Ishikawa (cell line): ENCODE results near the gene ANGPTL5.

Source experiments
- CEBPB ChIP-seq: IDR thresholded peaks from 2 replicates; pipeline ENCODE4 v1.6.1; 2012
- CREB1 ChIP-seq: IDR thresholded peaks from 2 replicates; pipeline ENCODE4 v1.6.1; 2012; ENCODE audit warnings: low read depth
- EGR1 ChIP-seq: IDR thresholded peaks from 2 replicates; pipeline ENCODE4 v1.6.1; 2012
- EP300 ChIP-seq: IDR thresholded peaks from 2 replicates; pipeline ENCODE4 v1.6.1; 2012; ENCODE audit warnings: borderline replicate concordance
- FOXM1 ChIP-seq: IDR thresholded peaks from 2 replicates; pipeline ENCODE4 v1.6.1; 2012; ENCODE audit warnings: low read depth, borderline replicate concordance
- NFIC ChIP-seq: IDR thresholded peaks from 2 replicates; pipeline ENCODE4 v1.6.1; 2012
- RAD21 ChIP-seq: IDR thresholded peaks from 2 replicates; pipeline ENCODE4 v1.6.1; 2012; ENCODE audit warnings: low read depth
- TAF1 ChIP-seq: IDR thresholded peaks from 2 replicates; pipeline ENCODE4 v1.6.1; 2012; ENCODE audit warnings: low read depth, mild to moderate bottlenecking
- TCF12 ChIP-seq: IDR thresholded peaks from 2 replicates; pipeline ENCODE4 v1.6.1; 2012; ENCODE audit warnings: low read depth
- TEAD4 ChIP-seq: IDR thresholded peaks from 2 replicates; pipeline ENCODE4 v1.6.1; 2012
- YY1 ChIP-seq: IDR thresholded peaks from 2 replicates; pipeline ENCODE4 v1.6.1; 2012; ENCODE audit warnings: low read depth
- ZBTB7A ChIP-seq: IDR thresholded peaks from 2 replicates; pipeline ENCODE4 v1.6.1; 2012; ENCODE audit warnings: low read depth
- TF ChIP-seq, protein P1 (sequence below): IDR thresholded peaks from 2 replicates; pipeline ENCODE4 v1.6.1; 2012
- TF ChIP-seq, protein P2 (sequence below): IDR thresholded peaks from 2 replicates; pipeline ENCODE4 v1.6.1; 2012; ENCODE audit warnings: low read depth, mild to moderate bottlenecking
- TF ChIP-seq, protein P3 (sequence below): IDR thresholded peaks from 2 replicates; pipeline ENCODE4 v1.6.1; 2012

ANGPTL5 gene

DNA sequence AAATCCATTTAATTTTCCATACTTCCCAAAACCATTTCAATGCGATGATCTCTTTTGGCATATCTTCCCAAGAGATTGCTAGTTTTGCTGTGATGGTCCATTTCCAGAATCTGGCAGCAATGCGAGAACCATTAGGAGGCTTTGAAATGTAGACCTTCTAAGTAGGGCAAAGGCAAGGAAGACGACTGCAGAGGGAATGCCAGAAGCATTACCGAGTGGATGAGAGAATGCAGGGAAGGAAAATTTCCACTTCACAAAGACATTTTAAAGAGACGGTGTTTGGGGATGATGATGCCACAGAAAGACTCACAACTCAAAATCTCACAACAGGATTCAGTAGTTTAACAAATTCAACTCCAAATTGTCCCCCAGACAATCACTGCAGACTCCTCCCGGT is 2.0 kb downstream of the ANGPTL5 start:
- no peak for TF ChIP-seq EP300
- no peak for TF ChIP-seq YY1
- TF ChIP-seq EGR1, result no peak
- no peak for TF ChIP-seq FOXM1
- TF ChIP-seq TEAD4, result no peak
- TF ChIP-seq CREB1, result no peak

DNA sequence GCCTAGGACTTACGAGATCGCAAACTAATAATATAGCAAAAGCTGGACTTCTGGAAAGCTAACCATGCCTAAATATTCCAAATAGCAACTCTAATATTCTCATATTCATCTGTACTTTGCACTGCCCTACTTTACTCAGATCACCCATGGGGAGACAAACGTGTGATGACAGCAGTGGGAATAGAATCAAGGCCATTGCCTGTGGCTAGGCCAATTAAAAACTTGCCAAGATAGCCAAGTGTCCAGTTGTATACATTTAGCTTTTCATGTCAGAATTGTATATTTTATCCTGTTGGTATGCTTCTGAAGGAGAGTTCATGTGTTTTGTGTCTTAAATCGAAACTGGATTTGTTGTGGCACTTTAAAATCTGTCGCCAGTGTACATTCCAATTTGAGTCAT is 2.7 kb downstream of the ANGPTL5 start:
- no peak for TF ChIP-seq YY1
- no peak for TF ChIP-seq ZBTB7A
- TF ChIP-seq TCF12, result no peak
- TF ChIP-seq, protein P1, sequence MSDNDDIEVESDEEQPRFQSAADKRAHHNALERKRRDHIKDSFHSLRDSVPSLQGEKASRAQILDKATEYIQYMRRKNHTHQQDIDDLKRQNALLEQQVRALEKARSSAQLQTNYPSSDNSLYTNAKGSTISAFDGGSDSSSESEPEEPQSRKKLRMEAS, result no peak
- TF ChIP-seq TAF1, result no peak
- no peak for TF ChIP-seq RAD21
- no peak for TF ChIP-seq FOXM1
- TF ChIP-seq CREB1, result no peak
- no peak for TF ChIP-seq NFIC
- no peak for TF ChIP-seq TEAD4
- no peak for TF ChIP-seq EP300
- TF ChIP-seq, protein P2, sequence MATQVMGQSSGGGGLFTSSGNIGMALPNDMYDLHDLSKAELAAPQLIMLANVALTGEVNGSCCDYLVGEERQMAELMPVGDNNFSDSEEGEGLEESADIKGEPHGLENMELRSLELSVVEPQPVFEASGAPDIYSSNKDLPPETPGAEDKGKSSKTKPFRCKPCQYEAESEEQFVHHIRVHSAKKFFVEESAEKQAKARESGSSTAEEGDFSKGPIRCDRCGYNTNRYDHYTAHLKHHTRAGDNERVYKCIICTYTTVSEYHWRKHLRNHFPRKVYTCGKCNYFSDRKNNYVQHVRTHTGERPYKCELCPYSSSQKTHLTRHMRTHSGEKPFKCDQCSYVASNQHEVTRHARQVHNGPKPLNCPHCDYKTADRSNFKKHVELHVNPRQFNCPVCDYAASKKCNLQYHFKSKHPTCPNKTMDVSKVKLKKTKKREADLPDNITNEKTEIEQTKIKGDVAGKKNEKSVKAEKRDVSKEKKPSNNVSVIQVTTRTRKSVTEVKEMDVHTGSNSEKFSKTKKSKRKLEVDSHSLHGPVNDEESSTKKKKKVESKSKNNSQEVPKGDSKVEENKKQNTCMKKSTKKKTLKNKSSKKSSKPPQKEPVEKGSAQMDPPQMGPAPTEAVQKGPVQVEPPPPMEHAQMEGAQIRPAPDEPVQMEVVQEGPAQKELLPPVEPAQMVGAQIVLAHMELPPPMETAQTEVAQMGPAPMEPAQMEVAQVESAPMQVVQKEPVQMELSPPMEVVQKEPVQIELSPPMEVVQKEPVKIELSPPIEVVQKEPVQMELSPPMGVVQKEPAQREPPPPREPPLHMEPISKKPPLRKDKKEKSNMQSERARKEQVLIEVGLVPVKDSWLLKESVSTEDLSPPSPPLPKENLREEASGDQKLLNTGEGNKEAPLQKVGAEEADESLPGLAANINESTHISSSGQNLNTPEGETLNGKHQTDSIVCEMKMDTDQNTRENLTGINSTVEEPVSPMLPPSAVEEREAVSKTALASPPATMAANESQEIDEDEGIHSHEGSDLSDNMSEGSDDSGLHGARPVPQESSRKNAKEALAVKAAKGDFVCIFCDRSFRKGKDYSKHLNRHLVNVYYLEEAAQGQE, result no peak
- TF ChIP-seq CEBPB, result no peak
- TF ChIP-seq, protein P3, sequence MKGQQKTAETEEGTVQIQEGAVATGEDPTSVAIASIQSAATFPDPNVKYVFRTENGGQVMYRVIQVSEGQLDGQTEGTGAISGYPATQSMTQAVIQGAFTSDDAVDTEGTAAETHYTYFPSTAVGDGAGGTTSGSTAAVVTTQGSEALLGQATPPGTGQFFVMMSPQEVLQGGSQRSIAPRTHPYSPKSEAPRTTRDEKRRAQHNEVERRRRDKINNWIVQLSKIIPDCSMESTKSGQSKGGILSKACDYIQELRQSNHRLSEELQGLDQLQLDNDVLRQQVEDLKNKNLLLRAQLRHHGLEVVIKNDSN, result no peak
- no peak for TF ChIP-seq EGR1

DNA sequence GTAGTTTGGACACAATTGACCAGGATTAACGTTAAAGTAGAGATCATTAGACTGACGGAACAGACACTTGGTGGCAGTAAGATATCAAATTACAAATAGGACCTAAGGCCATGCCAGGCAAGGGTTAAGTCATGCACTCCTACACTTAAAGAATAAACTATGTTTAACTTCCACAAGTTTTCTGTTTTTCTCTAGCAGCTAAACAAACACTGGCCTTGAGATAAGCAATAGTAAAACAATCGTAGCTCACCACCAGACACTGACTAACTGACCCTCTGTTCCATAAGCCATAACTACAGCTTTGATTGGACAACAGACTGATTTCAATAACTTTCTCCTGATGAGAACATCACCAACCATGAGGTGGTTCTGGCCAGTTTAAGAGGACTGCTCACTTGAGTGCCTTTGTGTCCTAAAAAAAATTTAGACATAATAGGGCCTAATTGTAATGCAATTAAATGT is 3.5 kb downstream of the ANGPTL5 start:
- TF ChIP-seq YY1, result no peak
- TF ChIP-seq, protein P3, result no peak
- no peak for TF ChIP-seq EGR1

DNA sequence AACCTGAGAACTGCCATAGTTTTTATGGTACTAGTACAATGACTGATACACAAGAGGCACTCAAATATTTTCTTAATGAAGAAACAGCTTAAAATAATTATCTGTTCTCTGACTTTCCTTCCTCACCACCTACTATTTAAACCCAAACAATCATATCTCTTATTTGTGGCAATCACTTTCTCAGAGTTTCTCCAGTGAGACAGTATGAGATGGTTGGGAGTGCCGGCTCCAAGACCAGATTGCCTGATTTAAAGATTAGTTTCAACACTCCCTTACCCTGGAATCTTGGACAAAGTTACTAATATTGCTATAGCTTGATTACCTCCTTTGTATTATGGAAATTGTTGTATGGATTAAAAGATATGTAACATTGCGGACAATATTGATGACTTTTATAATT is 7.2 kb downstream of the ANGPTL5 start:
- TF ChIP-seq EP300 (no peak), NFIC (no peak), RAD21 (no peak)
- TF ChIP-seq, protein P2, result no peak

DNA sequence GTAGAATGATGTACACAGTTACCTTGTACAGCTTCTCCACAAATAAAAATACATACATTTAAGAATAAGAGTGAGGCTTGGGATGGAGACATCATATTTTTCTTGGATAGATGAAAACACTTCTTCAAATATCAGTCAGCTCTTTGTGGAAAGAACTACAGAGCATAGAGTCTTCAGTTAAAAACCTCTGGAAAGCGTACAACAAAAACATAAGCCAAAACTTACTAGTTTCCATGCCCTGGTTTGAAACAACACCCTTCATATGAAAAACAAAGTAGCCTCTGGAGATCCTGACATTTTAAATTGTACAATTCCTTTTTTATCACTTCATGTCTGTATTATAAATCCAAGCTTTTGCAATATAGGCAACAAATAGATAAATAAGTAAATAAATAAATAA is 8.5 kb downstream of the ANGPTL5 start:
- TF ChIP-seq, protein P3, result no peak
- TF ChIP-seq CEBPB (no peak), ZBTB7A (no peak), YY1 (no peak), TAF1 (no peak), EGR1 (no peak), TCF12 (no peak), CREB1 (no peak), NFIC (no peak), RAD21 (no peak), TEAD4 (no peak), FOXM1 (no peak), EP300 (no peak)
- TF ChIP-seq, protein P2, result no peak
- TF ChIP-seq, protein P1, result no peak
